Measurements from ENCODE around the gene ENAM.

DNA sequence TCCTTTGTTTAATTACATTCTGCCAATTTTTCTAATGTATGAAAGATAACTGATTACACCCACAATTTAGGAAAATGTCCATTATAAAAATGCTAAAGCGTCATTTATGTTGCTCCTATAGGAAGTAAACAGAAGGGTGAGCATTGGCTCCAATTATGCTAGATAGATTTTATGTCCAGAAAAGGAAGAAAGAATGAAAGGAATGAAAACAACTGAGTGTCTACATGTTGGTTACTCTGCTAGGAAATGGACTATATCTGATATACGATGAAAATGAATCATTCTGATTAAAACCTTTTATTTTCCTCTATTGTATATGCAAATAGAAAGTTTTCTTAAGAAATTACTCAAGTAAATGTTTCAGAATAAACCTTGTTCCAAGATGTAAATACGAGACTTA, 1.6 kb downstream of the ENAM start:
- TF ChIP-seq ZFP30 (CRISPR knock-in tag; IDR thresholded peaks at IDR 0.05) (no peak), TOX (CRISPR knock-in tag; IDR thresholded peaks at IDR 0.05; ENCODE audit: borderline replicate concordance) (no peak), ZNF70 (CRISPR knock-in tag; IDR thresholded peaks at IDR 0.05) (no peak), OSR1 (CRISPR knock-in tag; IDR thresholded peaks at IDR 0.05) (no peak)
- TF ChIP-seq, protein P1, sequence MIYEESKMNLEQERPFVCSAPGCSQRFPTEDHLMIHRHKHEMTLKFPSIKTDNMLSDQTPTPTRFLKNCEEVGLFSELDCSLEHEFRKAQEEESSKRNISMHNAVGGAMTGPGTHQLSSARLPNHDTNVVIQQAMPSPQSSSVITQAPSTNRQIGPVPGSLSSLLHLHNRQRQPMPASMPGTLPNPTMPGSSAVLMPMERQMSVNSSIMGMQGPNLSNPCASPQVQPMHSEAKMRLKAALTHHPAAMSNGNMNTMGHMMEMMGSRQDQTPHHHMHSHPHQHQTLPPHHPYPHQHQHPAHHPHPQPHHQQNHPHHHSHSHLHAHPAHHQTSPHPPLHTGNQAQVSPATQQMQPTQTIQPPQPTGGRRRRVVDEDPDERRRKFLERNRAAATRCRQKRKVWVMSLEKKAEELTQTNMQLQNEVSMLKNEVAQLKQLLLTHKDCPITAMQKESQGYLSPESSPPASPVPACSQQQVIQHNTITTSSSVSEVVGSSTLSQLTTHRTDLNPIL (CRISPR knock-in tag; IDR thresholded peaks at IDR 0.05; ENCODE audit: low read depth) = no peak
- TF ChIP-seq, protein P2, sequence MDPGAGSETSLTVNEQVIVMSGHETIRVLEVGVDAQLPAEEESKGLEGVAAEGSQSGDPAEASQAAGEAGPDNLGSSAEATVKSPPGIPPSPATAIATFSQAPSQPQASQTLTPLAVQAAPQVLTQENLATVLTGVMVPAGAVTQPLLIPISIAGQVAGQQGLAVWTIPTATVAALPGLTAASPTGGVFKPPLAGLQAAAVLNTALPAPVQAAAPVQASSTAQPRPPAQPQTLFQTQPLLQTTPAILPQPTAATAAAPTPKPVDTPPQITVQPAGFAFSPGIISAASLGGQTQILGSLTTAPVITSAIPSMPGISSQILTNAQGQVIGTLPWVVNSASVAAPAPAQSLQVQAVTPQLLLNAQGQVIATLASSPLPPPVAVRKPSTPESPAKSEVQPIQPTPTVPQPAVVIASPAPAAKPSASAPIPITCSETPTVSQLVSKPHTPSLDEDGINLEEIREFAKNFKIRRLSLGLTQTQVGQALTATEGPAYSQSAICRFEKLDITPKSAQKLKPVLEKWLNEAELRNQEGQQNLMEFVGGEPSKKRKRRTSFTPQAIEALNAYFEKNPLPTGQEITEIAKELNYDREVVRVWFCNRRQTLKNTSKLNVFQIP (CRISPR knock-in tag; IDR thresholded peaks at IDR 0.05; ENCODE audit: borderline replicate concordance, low read depth) = no peak

Measured in SK-N-SH treated with all-trans-retinoic acid at 6 μM for 48 hours (cell line).